ENCODE data around the gene STAT4.

STAT4 gene

DNA sequence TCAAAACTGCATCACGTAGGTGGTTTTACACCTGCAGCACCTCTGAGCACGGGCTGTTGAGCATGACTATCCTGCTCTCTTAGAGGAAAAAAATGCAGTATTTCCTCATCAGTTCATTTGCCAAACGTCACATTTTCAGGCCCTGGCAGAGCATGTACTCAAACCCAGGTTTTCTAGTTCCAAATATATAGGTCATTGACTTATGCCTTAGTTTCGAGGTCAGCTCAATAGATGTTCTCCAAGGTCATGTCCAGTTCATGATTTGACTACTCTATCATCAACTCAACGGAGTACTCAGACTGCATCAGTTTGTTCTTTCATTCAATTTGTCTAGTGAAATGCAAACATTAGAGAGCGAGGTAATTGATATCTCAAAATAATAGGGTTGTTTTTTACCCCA, 97.5 kb downstream of the STAT4 start:
- Histone ChIP-seq H2AFZ (ENCODE audit: low read length) (no peak overlapping the region), H2BK5ac (ENCODE audit: low read length) (no peak overlapping the region), H3K27ac (replicated peaks; ENCODE audit: low read length) (no peak overlapping the region), H4K91ac (ENCODE audit: low read depth, low read length, poor library complexity) (no peak overlapping the region), H3K4me3 (ENCODE audit: low read length in 2 of 2) (no peak overlapping the region), H3K79me1 (ENCODE audit: low read depth, low read length) (no peaks in the 10 kb centered on the region), H4K8ac (ENCODE audit: low read depth, low read length) (no peak overlapping the region), H3K14ac (ENCODE audit: low read length) (no peak overlapping the region), H2BK15ac (ENCODE audit: low read length) (no peak overlapping the region), H2AK5ac (ENCODE audit: low read depth, low read length) (no peak overlapping the region), H3K9ac (ENCODE audit: low read depth, low read length, poor library complexity) (no peak overlapping the region), H3K27me3 (ENCODE audit: control insufficient read depth in 3 of 3, insufficient read depth in 3 of 3, low read depth in 1 of 3, low read length in 3 of 3) (peaks cover 0 to 6% (median 0%) of the 10 kb centered on the region in 3 experiments), H3K4me2 (ENCODE audit: insufficient read depth, low read length, poor library complexity, severe bottlenecking) (no peak overlapping the region), H3K23ac (ENCODE audit: low read depth, low read length, poor library complexity) (no peak overlapping the region), H2BK12ac (ENCODE audit: low read length) (no peak overlapping the region), H3K18ac (ENCODE audit: low read length) (no peak overlapping the region), H3K9me3 (replicated peaks in 1 of 2; ENCODE audit: control insufficient read depth in 2 of 2, insufficient read depth in 1 of 2, low read depth in 1 of 2, low read length in 2 of 2) (no peaks in the 10 kb centered on the region), H3K4ac (ENCODE audit: low read length) (no peak overlapping the region), H3K36me3 (replicated peaks in 1 of 2; ENCODE audit: control insufficient read depth in 2 of 2, insufficient read depth in 2 of 2, low read length in 2 of 2) (no peaks in the 10 kb centered on the region), H2BK120ac (ENCODE audit: low read depth, low read length) (no peak overlapping the region), H3K4me1 (ENCODE audit: control insufficient read depth in 2 of 2, insufficient read depth in 1 of 2, low read depth in 1 of 2, low read length in 2 of 2) (no peaks in the 10 kb centered on the region)
- WGBS, 2 donors (ENCODE audit: extremely low coverage in 2 of 2, insufficient read length in 2 of 2, insufficient replicate concordance in 1 of 2) = no CpG with 5 or more reads among the region's 6 CpGs
- no peak for DNase-seq (ENCODE audit: low spot score)

- Histone ChIP-seq H3K9ac (ENCODE audit: low read depth, low read length, poor library complexity) (no peak overlapping the region), H3K36me3 (replicated peaks in 1 of 2; ENCODE audit: control insufficient read depth in 2 of 2, insufficient read depth in 2 of 2, low read length in 2 of 2) (no peaks in the 10 kb centered on the region), H3K4ac (ENCODE audit: low read length) (no peak overlapping the region), H3K9me3 (replicated peaks in 1 of 2; ENCODE audit: control insufficient read depth in 2 of 2, insufficient read depth in 1 of 2, low read depth in 1 of 2, low read length in 2 of 2) (no peaks in the 10 kb centered on the region), H3K79me1 (ENCODE audit: low read depth, low read length) (no peaks in the 10 kb centered on the region), H3K23ac (ENCODE audit: low read depth, low read length, poor library complexity) (no peak overlapping the region), H2AK5ac (ENCODE audit: low read depth, low read length) (no peak overlapping the region), H2AFZ (ENCODE audit: low read length) (no peak overlapping the region), H3K27me3 (ENCODE audit: control insufficient read depth in 3 of 3, insufficient read depth in 3 of 3, low read depth in 1 of 3, low read length in 3 of 3) (peaks cover 0 to 6% (median 0%) of the 10 kb centered on the region in 3 experiments), H2BK5ac (ENCODE audit: low read length) (no peak overlapping the region), H3K4me3 (ENCODE audit: low read length in 2 of 2) (no peak overlapping the region), H3K14ac (ENCODE audit: low read length) (no peak overlapping the region), H3K18ac (ENCODE audit: low read length) (no peak overlapping the region), H3K4me1 (ENCODE audit: control insufficient read depth in 2 of 2, insufficient read depth in 1 of 2, low read depth in 1 of 2, low read length in 2 of 2) (no peaks in the 10 kb centered on the region), H3K4me2 (ENCODE audit: insufficient read depth, low read length, poor library complexity, severe bottlenecking) (no peak overlapping the region), H2BK120ac (ENCODE audit: low read depth, low read length) (no peak overlapping the region), H4K91ac (ENCODE audit: low read depth, low read length, poor library complexity) (no peak overlapping the region), H2BK15ac (ENCODE audit: low read length) (no peak overlapping the region), H2BK12ac (ENCODE audit: low read length) (no peak overlapping the region), H3K27ac (replicated peaks; ENCODE audit: low read length) (no peak overlapping the region), H4K8ac (ENCODE audit: low read depth, low read length) (no peak overlapping the region)
- no CpG with 5 or more reads among the region's 10 CpGs for WGBS, 2 donors (ENCODE audit: extremely low coverage in 2 of 2, insufficient read length in 2 of 2, insufficient replicate concordance in 1 of 2)
- peak; percentile 23 for DNase-seq (ENCODE audit: low spot score)
Measured at GRCh38 chr2:191051825-191052778, 98.7 kb downstream of the STAT4 start.

DNA sequence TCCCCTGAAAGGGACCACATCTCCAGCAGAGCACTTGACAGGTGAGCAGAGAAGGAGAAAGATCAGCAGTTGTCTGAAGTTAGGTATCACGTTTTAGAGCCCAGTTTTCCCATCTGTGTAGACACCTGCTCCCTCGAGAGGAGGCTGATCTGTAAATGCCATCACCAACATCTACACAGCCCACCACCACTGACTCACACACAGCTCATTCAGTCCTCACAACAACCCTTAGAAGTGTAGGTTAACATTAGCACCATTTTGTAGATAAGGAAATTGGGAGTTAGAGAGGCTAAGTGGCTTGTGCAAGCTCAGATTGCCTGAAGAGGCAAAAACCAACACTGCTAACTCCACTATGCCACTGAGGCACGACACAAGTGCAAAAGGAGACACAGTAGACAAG, 99.6 kb downstream of the STAT4 start:
- no peak overlapping the region for H2BK12ac ChIP-seq (ENCODE audit: low read length)
- H2BK5ac ChIP-seq (ENCODE audit: low read length) = no peak overlapping the region
- H3K4me3 ChIP-seq (ENCODE audit: low read length in 2 of 2) = no peak overlapping the region
- no peak overlapping the region for H3K23ac ChIP-seq (ENCODE audit: low read depth, low read length, poor library complexity)
- H3K27me3 ChIP-seq (ENCODE audit: control insufficient read depth in 3 of 3, insufficient read depth in 3 of 3, low read depth in 1 of 3, low read length in 3 of 3) = peaks cover 0 to 6% (median 0%) of the 10 kb centered on the region in 3 experiments
- no peak overlapping the region for H2BK15ac ChIP-seq (ENCODE audit: low read length)
- no peaks in the 10 kb centered on the region for H3K79me1 ChIP-seq (ENCODE audit: low read depth, low read length)
- H3K4ac ChIP-seq (ENCODE audit: low read length) = no peak overlapping the region
- DNase-seq (ENCODE audit: low spot score) = no peak
- H3K4me1 ChIP-seq (ENCODE audit: control insufficient read depth in 2 of 2, insufficient read depth in 1 of 2, low read depth in 1 of 2, low read length in 2 of 2) = no peaks in the 10 kb centered on the region
- no peak overlapping the region for H4K8ac ChIP-seq (ENCODE audit: low read depth, low read length)
- H3K9me3 ChIP-seq (replicated peaks in 1 of 2; ENCODE audit: control insufficient read depth in 2 of 2, insufficient read depth in 1 of 2, low read depth in 1 of 2, low read length in 2 of 2) = no peaks in the 10 kb centered on the region
- H3K14ac ChIP-seq (ENCODE audit: low read length) = no peak overlapping the region
- H4K91ac ChIP-seq (ENCODE audit: low read depth, low read length, poor library complexity) = no peak overlapping the region
- no peak overlapping the region for H2AK5ac ChIP-seq (ENCODE audit: low read depth, low read length)
- H3K9ac ChIP-seq (ENCODE audit: low read depth, low read length, poor library complexity) = no peak overlapping the region
- no peak overlapping the region for H3K27ac ChIP-seq (replicated peaks; ENCODE audit: low read length)
- no CpG with 5 or more reads among the region's 3 CpGs for WGBS, 2 donors (ENCODE audit: extremely low coverage in 2 of 2, insufficient read length in 2 of 2, insufficient replicate concordance in 1 of 2)
- no peak overlapping the region for H2BK120ac ChIP-seq (ENCODE audit: low read depth, low read length)
- no peak overlapping the region for H2AFZ ChIP-seq (ENCODE audit: low read length)
- no peak overlapping the region for H3K4me2 ChIP-seq (ENCODE audit: insufficient read depth, low read length, poor library complexity, severe bottlenecking)
- H3K18ac ChIP-seq (ENCODE audit: low read length) = no peak overlapping the region
- no peaks in the 10 kb centered on the region for H3K36me3 ChIP-seq (replicated peaks in 1 of 2; ENCODE audit: control insufficient read depth in 2 of 2, insufficient read depth in 2 of 2, low read length in 2 of 2)

- H3K27me3 ChIP-seq (ENCODE audit: control insufficient read depth in 3 of 3, insufficient read depth in 3 of 3, low read depth in 1 of 3, low read length in 3 of 3) = peaks cover 0 to 6% (median 0%) of the 10 kb centered on the region in 3 experiments
Measured at GRCh38 chr2:191050640-191050987, 100.2 kb downstream of the STAT4 start.

More at GRCh38 chr2:191050640-191050987, 100.2 kb downstream of the STAT4 start:
- H3K18ac ChIP-seq (ENCODE audit: low read length) = no peak overlapping the region
- no peak overlapping the region for H3K4me2 ChIP-seq (ENCODE audit: insufficient read depth, low read length, poor library complexity, severe bottlenecking)
- no peak overlapping the region for H3K9ac ChIP-seq (ENCODE audit: low read depth, low read length, poor library complexity)
- no peak overlapping the region for H3K4me3 ChIP-seq (ENCODE audit: low read length in 2 of 2)
- H2AFZ ChIP-seq (ENCODE audit: low read length) = no peak overlapping the region
- no peaks in the 10 kb centered on the region for H3K9me3 ChIP-seq (replicated peaks in 1 of 2; ENCODE audit: control insufficient read depth in 2 of 2, insufficient read depth in 1 of 2, low read depth in 1 of 2, low read length in 2 of 2)
- no peak overlapping the region for H2BK5ac ChIP-seq (ENCODE audit: low read length)
- no peak overlapping the region for H4K91ac ChIP-seq (ENCODE audit: low read depth, low read length, poor library complexity)
- no peak overlapping the region for H3K27ac ChIP-seq (replicated peaks; ENCODE audit: low read length)
- no peak overlapping the region for H2BK120ac ChIP-seq (ENCODE audit: low read depth, low read length)
- H4K8ac ChIP-seq (ENCODE audit: low read depth, low read length) = no peak overlapping the region
- no peak overlapping the region for H2BK12ac ChIP-seq (ENCODE audit: low read length)
- no peaks in the 10 kb centered on the region for H3K4me1 ChIP-seq (ENCODE audit: control insufficient read depth in 2 of 2, insufficient read depth in 1 of 2, low read depth in 1 of 2, low read length in 2 of 2)
- DNase-seq (ENCODE audit: low spot score) = no peak
- no peak overlapping the region for H2BK15ac ChIP-seq (ENCODE audit: low read length)
- H3K79me1 ChIP-seq (ENCODE audit: low read depth, low read length) = no peaks in the 10 kb centered on the region
- WGBS, 2 donors (ENCODE audit: extremely low coverage in 2 of 2, insufficient read length in 2 of 2, insufficient replicate concordance in 1 of 2) = no CpG with 5 or more reads among the region's 1 CpG
- no peaks in the 10 kb centered on the region for H3K36me3 ChIP-seq (replicated peaks in 1 of 2; ENCODE audit: control insufficient read depth in 2 of 2, insufficient read depth in 2 of 2, low read length in 2 of 2)
- no peak overlapping the region for H3K23ac ChIP-seq (ENCODE audit: low read depth, low read length, poor library complexity)
- no peak overlapping the region for H2AK5ac ChIP-seq (ENCODE audit: low read depth, low read length)
- H3K14ac ChIP-seq (ENCODE audit: low read length) = no peak overlapping the region
- no peak overlapping the region for H3K4ac ChIP-seq (ENCODE audit: low read length)

Measured in neuronal stem cell (in vitro differentiated cells).